Hematopoietic multipotent progenitor cell treated with erythropoietin and hydrocortisone succinate and interleukin-3 and kit ligand, for 15 days (in vitro differentiated cells): ENCODE measurements around the gene APC2.
A peak's percentile ranks its signal among the peaks of the same experiment; 100 is the strongest.
"Not testable (repeated sequence)": the region's sequence is repeated elsewhere in the genome, so short reads cannot be mapped to it uniquely, and the experiment has no call there.

Experiments
- DNase-seq: peaks from one replicate; pipeline ENCODE4 v3.0.0-alpha.2; 2015; ENCODE audit warnings: low spot score

APC2 gene

DNA sequence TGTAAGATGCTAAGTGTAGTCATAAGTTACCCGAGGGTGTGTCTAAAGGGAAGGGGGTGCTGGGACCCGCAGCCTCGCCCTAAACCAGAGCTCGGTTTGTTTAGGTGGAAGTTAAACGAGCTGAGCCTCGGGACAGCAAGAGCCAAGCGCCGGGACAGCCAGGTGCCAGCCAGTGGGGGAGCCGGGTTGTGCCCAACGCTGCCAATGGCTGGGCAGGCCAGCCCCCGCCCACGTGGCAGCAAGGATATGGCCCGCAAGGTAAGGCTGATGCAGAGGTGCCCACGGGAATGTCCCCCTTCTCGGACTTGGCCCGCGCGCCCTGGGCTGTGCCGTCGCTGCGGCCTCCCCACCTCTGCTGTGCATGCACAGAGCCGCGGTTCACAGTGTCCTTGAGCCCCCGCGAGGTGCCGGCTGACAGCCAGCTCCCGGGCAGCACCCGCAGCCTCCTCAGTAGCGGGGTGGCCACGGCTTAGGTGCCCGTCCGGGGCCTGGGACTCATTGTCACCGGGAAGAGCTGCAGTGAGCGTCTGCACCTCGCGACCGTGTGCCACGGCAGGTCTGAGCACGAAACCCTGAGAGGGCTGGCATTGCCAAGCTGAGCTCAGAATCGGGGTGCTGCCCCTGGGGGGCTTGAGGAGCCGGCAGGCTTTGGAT is 21.1 kb upstream of the APC2 start:
- no peak for DNase-seq

GRCh38 chr19:1429750-1430149 is 20.2 kb upstream of the APC2 start:
- DNase-seq = no peak

DNA sequence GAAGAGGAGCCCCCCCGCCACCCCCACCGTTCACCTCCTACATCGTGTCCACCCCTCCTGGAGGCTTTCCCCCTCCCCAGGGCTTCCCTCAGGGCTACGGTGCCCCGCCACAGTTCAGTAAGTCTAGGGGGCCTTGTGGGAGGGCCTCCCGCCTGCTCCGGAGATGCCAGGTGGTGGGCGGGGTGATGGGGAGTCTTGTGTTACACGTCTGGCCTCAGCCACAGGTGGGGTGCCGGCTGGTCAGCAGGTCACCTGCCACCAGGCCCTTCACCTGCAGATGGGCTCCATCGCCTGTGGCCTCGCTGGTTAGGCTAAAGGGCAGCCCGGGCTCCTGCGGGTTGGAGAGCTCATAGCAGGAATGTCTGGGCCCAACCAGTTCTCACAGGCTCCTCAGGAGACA is 19.7 kb upstream of the APC2 start:
- no peak for DNase-seq

DNA sequence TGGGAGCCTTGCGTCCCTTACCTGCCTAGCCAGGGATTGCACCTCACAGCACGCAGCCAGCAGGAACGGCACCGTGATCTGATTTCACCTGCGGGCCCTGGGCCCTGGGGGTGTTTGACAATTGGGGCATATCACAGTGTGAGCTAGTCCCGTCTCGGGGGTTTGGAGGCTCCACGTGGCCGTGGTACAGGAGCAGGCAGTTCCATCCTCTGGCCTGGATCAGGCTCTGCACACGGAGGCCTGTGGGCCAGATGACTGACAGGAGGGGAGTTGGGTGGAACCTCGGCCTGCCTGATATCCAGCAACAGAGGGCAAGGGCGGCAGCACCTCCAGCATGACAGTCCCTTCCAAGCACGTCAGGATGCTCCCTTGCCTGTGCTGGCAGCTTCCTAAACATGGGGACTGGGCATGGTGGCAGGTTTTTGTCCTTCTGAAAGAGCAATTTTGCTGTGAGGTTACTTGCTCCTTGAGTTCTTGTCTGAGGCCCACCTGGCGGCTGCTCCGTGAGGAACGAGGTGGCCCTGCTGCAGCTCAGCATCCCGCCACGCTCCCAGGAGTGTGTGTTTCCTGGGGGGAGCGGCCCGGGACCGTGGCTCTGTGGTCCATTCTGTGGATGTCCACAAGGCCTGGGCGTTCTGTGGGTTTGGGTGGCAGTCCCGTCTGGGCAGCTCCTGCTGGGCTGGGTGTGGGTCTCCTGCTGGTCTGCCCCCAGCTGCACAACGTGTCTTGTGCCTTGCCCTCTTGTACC is 18.0 kb upstream of the APC2 start:
- DNase-seq = no peak

- DNase-seq = no peak
Observed at GRCh38 chr19:1432507-1432887, 17.4 kb upstream of the APC2 start.

DNA sequence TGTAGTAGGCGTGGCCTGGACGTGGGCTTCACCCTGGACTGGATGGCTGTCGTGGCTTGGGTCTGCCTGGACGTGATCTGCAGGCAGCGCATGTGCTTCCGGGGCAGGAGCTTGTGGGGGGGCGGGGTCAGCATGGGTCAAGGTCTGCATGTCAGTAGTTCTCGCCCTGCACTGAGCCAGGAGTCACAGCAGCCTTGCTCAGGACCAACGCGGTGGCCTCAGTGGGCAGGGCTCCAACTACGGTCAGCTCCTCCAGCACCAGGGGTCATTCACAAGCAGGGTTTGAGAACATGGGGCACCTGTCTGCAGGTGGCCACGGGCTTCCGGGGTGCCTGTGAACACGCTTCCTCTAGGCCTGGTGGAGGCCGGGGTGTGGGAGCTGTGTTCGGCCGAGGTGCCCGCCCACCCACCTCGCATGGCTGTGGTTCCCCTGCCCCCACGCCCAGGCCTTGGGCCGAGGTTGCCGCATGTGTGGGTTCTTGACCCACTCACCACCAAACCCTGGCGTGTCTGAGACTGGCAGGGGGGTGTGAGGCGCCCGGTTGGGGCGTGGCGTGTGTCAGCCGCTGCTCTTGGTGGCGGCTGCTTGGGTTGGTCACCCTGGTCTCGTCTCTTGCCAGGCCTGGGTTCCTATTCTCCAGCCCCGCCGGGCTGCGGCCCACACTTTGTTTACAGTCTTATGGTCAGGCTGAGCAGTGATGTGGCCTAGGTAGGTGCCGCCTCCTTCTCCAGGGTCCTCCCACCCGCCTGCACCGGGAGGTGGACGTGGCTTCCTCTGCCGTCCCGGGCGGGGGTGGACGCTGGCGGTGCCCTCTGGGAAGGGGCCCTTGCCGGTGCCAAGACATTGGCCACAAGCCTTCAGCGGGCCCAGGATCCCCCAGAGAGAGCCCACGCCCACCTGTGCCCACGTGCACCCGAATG is 16.5 kb upstream of the APC2 start:
- DNase-seq = no peak

- no peak for DNase-seq
Observed at GRCh38 chr19:1434040-1434366, 15.9 kb upstream of the APC2 start.

- no peak for DNase-seq
Observed at GRCh38 chr19:1434577-1435060, 15.3 kb upstream of the APC2 start.

DNA sequence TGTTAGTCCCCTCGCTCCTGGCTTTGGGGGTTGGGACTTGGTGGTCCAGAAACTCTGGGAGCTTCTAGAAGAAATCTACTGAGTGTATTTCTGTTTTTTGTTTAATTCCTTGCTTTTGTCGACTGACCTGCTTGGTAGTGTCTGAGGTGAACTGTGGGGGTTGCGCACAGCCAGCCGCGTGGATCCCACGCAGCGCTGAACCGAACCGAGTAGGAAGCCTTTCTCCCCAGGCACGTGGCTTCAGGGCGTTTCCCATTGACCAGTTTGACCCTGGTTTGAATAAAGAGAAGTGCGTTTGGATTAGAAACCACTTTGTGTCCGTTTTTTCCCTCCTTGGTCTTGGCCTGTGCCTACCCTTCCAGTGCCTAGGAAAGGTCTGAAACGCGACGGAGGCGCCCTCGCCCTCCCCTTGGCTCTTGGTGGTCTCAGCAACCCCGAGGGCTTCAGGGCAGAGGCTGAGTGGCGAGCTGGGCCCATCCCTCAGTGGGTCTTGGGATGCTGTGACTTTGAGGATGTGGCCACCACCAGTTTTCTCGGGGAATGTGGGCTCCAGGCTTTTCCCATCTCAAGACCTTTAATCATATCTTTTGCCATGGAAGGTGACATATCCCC is 14.4 kb upstream of the APC2 start:
- no peak for DNase-seq

DNA sequence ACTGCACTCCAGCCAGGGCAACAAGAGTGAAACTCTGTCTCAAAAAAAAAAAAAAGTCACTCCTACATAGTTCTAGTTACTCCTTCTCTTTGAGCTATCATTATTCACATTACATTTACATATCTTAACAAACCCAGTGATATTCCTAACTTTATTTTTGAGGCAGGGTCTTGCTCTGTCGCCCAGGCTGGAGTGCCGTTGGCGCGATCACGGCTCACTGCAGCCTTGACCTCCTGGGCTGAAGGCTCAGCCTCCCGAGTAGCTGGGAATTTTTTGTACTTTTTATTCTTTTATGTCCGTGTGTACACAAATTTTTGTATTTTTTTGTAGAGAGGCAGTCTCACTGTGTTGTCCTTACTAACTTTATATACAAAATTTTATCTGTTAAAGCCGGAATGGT is 12.3 kb upstream of the APC2 start:
- no peak for DNase-seq

GRCh38 chr19:1438035-1438932 is 11.6 kb upstream of the APC2 start, which contains the start of gene RPS15:
Gene RPS15 (plus strand): TSS chr19:1438396. CDS start chr19:1438426, 30 bp downstream.
- peak; percentile 96 for DNase-seq

DNA sequence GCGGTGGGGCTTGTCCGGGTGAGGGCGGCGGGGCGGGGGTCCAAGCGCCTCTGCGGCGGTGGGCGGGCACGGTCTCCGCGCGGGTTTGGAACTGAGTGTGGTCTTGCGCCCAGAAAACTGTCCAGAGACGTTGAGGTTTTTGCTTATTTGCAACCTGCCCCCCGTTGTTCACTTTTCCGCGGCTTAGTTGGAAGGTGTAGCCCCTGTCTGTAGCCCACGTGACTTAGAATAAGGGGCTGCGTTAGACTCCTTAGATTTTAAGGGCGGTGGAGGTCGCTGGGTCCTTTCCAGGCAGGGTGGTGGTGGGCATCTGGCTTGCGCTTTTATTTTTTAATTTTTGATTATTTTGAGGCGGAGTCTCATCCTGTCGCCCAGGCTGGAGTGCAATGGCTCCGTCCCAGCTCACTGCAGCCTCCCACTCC is 11.0 kb upstream of the APC2 start:
- no peak for DNase-seq

DNA sequence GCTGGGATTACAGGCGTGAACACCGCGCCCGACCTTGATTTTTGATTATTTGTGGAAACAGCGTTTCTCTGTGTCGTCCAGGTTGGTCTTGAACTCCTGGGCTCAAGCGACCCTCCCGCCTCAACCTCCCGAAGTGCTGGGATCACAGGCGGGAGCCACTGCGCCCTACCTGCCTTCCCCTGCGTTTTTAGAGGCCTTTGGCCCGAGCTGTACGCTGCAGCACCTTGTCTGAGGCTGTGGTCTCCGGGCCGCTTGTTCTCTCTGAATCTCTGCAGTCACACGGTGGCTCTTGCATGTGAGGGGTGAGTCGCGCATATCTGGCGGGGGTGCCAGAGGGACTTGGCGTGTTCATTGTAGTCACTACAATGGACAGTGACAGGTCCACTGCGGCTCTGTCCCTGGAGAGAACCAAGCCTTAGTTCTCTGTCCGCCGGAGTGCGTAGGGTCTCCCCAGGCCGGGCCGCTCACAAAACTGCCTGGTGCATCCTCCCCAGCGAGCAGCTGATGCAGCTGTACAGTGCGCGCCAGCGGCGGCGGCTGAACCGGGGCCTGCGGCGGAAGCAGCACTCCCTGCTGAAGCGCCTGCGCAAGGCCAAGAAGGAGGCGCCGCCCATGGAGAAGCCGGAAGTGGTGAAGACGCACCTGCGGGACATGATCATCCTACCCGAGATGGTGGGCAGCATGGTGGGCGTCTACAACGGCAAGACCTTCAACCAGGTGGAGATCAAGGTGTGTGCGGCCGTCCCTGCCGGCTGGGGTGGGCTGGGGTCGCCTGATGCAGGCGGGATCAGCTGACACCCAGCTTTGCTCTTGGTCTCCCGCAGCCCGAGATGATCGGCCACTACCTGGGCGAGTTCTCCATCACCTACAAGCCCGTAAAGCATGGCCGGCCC is 10.2 kb upstream of the APC2 start:
- DNase-seq = not testable (repeated sequence)

DNA sequence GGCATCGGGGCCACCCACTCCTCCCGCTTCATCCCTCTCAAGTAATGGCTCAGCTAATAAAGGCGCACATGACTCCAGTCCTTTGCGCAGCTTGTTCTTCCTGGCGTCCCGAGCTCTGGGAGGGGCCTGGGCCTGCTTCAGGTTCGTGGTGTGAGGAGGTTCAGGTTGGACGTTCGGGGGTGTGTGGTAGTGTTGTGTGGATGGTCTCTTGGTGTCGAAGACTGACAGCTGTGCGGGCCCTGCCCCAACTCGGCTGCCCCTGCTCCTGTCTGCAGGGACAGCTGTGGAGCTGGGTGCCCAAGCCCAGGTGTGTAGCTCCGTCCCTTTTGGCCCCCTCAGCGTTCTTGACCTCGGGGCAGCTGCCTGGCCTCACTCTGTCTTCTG is 9.5 kb upstream of the APC2 start:
- no peak for DNase-seq

GRCh38 chr19:1441022-1441426 is 8.9 kb upstream of the APC2 start:
- DNase-seq = no peak

DNA sequence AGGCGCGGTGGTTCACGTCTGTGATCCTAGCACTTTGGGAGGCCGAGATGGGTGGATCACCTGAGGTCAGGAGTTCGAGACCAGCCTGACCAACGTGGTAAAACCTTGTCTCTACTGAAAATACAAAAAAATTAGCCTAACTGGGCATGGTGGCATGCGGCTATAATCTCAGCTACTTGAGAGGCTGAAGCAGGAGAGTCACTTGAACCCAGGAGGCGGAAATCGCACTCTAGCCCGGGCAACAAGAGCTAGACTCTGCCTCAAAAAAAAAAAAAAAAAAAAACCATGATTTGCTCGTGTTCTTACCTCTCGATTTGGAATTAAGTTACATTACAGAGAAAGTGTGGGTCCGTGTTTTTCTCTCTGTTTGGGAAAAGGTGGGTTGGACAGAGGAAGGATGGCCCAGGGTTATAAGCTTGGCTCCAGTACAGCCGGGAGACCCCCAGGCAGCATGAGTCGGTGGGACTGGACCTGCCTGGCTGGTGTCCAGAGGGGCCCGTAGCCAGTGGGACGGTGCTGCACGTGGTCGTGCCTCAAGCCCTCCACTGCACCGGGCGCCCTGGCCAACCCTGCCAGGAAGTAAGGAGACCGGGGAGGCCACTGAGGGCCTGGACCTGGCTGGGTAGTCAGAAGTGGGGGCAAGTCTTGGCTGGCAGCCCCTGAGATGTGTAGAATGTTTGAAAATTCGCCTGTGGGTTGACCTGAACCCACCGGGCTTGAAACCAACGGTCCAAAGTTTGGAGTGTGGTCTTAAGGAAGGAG is 8.1 kb upstream of the APC2 start:
- no peak for DNase-seq

GRCh38 chr19:1445185-1445931 is 4.6 kb upstream of the APC2 start:
- DNase-seq = peak; percentile 75

DNA sequence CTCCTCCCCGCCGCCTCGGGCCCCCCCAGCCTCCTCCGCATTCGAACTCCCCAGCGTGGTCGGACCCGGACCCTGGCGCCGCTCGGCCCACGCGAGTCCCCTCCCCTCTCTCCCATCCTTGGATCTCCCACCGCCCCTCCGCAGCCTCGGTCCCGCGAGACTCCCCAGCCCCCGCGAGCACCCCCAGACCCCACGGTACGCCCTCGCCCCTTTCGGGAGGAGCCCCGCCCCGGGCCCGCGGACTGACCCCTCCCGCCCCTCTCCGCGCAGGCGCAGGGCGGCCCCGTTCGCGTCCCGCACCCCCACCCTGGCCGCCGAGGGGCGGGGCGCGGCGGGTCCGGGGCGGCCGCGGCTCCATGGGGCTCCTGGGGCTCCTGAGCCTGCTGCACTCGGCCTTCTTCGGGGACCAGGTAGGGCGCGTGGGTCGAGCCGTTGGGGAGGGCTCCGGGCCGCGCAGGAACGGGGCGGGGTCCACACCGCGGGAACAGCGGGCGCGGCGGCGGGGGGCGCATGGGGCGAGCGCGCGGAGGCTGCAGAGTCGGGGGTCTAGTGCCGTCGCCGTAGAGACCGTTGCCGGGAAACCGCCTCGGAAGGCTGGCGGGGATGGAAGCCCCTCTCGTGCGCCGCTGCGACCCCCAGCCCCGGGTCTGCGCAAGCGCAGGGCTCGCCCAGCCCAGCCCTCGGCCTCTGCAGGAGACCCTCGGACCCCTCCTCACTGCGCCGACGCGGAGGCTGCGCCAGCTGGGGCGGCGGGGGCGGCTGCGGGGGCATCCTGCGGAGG is 3.8 kb upstream of the APC2 start:
- no peak for DNase-seq
